Retinal pigment epithelial cell (primary cell): ENCODE results near the gene FAM222B.

Experiments
- DNase-seq: peaks from one replicate; pipeline ENCODE4 v3.0.0-alpha.2; 2010; ENCODE audit warnings: low read depth
- H3K4me3 ChIP-seq: 2 replicates; pipeline ENCODE4 v1.5.1; 2011; ENCODE audit warnings: mild to moderate bottlenecking, low read length, control low read depth, moderate library complexity
- CTCF ChIP-seq: conservative IDR thresholded peaks from 2 replicates; pipeline ENCODE4 v1.5.1; 2011; ENCODE audit warnings: low read depth, low read length, control low read depth, inconsistent platforms

The FAM222B gene

GRCh38 chr17:28871056-28871579 lies 28.5 kb upstream of the FAM222B start:
- TF ChIP-seq CTCF = no peak
- DNase-seq = no peak
- no peak overlapping the region for H3K4me3 ChIP-seq

DNA sequence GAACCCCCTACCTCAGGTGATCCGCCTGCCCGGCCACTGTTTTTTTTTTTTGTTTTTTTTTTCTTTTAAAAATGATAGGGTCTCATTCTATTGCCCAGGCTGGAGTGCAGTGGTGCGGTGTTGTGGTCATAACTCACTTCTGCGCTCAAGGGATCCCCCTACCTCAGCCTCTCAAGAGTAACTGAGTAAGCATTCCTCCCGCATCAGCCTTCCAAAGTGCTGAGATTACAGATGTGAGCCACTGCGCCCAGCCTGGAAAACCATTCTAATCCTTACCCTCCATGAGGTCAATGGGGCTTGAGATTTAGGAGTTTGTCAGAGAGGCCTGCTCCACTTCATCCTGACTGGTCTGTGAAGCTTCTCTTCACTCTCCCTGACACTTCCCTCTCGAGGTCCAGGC lies 24.7 kb upstream of the FAM222B start:
- H3K4me3 ChIP-seq = no peak overlapping the region
- no peak for DNase-seq
- no peak for TF ChIP-seq CTCF

- no peak for DNase-seq
- no peak for TF ChIP-seq CTCF
These were observed 23.6 kb upstream of the FAM222B start for GRCh38 chr17:28865946-28866752.

DNA sequence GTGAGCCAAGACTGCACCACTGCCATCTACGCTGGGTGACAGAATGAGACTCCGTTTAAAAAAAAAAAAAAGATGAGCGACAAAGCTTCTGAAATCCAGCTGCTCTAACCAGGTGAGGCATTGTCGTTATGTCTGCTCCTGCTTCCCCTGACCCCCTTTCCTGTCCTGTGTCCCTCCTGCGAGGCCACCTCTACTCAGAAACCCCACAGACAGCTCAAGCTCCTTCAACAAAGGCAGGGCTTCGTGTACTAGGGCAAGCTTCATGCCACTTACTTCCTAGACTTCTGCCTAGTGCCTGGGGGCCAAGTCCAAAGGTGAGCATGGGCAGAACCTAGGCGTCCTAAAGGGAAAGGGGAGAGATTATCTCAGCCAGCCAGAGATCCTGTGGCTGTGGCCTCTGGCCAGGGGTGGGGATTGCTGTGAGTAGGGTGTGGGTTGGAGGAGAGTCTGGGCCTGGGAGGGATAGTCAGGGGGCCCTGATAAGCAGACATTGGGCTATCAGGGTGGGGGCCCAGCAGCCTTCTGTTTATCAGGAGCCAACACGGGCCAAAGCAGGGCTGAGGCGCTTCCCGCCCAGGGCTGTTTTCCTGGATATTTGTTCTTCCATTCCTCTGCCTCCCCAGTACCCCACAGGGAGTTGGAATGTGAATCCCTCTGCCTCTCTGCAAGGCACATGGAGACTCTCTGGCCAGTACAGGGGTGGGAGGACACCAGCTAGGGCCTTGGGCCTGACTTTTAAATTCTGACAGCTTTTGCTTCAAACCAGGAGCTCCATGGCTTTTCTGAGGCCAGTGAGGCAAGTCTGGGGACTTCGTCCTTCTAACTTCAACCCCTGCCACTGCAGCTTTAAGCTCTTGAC lies 22.6 kb upstream of the FAM222B start:
- H3K4me3 ChIP-seq = no peak overlapping the region
- no peak for DNase-seq
- no peak for TF ChIP-seq CTCF

More at GRCh38 chr17:28865946-28866752, 23.6 kb upstream of the FAM222B start:
- no peak overlapping the region for H3K4me3 ChIP-seq

DNA sequence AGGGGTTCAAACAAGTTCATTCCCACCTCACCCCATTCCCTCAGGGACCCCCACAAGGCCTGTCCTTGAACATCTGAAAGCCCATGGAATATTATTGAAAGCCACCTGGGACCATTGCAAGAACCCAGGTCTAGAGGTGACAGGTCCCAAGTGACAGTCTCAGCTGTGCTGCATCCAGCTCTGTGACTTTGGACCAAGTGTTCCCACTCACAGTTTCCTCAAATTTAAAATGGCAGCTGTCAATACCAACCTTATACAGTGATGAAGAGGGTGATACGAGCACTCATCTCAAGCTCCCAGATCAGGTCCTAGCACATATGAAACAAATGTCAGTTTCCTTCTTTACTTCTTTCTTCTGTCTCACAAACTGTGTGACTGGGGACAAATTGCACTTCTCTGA lies 21.4 kb upstream of the FAM222B start:
- no peak overlapping the region for H3K4me3 ChIP-seq
- TF ChIP-seq CTCF = no peak
- DNase-seq = no peak

DNA sequence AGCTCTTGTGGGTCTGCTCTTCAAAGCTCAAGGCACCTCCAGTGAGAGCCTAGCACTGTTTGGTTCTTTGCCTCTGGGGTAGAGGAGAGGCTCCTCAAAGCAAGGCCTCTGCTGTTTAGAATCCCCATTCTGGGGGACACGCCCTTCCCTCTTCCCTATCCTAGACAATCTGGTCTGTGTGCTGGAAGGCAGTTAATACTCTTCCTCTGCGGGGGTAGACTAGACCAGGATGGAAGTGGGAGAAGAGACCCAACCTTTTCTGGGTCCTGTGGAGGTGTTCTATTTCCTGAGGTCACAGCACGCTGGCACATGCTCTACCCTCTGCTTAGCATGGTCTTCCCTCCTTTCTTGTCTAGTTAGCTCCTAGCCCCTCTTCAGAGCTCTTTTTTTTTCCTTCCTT lies 20.0 kb upstream of the FAM222B start:
- TF ChIP-seq CTCF = no peak
- no peak overlapping the region for H3K4me3 ChIP-seq
- no peak for DNase-seq
